AG08395 (cell line): ENCODE data around the gene EPX.

Experiments
- DNase-seq: peaks from one replicate; pipeline ENCODE4 v3.0.0; 2012; ENCODE audit warnings: mixed read lengths, low spot score

Gene EPX

GRCh38 chr17:58229384-58229783 is 36.9 kb downstream of the EPX start:
- no peak for DNase-seq

- no peak for DNase-seq
Observed at GRCh38 chr17:58229881-58230280, 37.4 kb downstream of the EPX start.

- DNase-seq, result peak; percentile 74
Observed at GRCh38 chr17:58231641-58232040, 39.1 kb downstream of the EPX start.

- DNase-seq, result peak; percentile 64
Observed at GRCh38 chr17:58232707-58233156, 40.2 kb downstream of the EPX start.

- DNase-seq, result no peak
Observed at GRCh38 chr17:58233543-58233942, 41.0 kb downstream of the EPX start.

- no peak for DNase-seq
Observed at GRCh38 chr17:58234512-58234911, 42.0 kb downstream of the EPX start.

GRCh38 chr17:58235821-58236220 is 43.3 kb downstream of the EPX start:
- DNase-seq, result no peak

- no peak for DNase-seq
Observed at GRCh38 chr17:58236394-58236793, 43.9 kb downstream of the EPX start.

GRCh38 chr17:58238147-58238634 is 45.7 kb downstream of the EPX start, which contains the start of gene LPO:
Gene LPO (plus strand): TSS chr17:58238584. CDS start chr17:58242980, 4,396 bp downstream.
- DNase-seq, result no peak

GRCh38 chr17:58239987-58240386 is 47.5 kb downstream of the EPX start:
- no peak for DNase-seq

- no peak for DNase-seq
Observed at GRCh38 chr17:58242171-58242784, 49.8 kb downstream of the EPX start.

GRCh38 chr17:58244963-58245362 is 52.4 kb downstream of the EPX start:
- DNase-seq, result no peak

GRCh38 chr17:58245428-58246103 is 53.0 kb downstream of the EPX start:
- no peak for DNase-seq

GRCh38 chr17:58246104-58246740 is 53.7 kb downstream of the EPX start:
- DNase-seq, result no peak

GRCh38 chr17:58246781-58247180 is 54.3 kb downstream of the EPX start:
- DNase-seq, result no peak

GRCh38 chr17:58247511-58248363 is 55.2 kb downstream of the EPX start:
- DNase-seq, result no peak

- DNase-seq, result no peak
Observed at GRCh38 chr17:58248955-58249269, 56.4 kb downstream of the EPX start.

GRCh38 chr17:58249270-58250133 is 57.0 kb downstream of the EPX start:
- peak; percentile 89 for DNase-seq

GRCh38 chr17:58250344-58251011 is 58.0 kb downstream of the EPX start:
- no peak for DNase-seq

GRCh38 chr17:58252141-58252540 is 59.6 kb downstream of the EPX start:
- DNase-seq, result no peak

- DNase-seq, result no peak
Observed at GRCh38 chr17:58253082-58253481, 60.6 kb downstream of the EPX start.
